Measurements from ENCODE around the gene MPLKIP.

DNA sequence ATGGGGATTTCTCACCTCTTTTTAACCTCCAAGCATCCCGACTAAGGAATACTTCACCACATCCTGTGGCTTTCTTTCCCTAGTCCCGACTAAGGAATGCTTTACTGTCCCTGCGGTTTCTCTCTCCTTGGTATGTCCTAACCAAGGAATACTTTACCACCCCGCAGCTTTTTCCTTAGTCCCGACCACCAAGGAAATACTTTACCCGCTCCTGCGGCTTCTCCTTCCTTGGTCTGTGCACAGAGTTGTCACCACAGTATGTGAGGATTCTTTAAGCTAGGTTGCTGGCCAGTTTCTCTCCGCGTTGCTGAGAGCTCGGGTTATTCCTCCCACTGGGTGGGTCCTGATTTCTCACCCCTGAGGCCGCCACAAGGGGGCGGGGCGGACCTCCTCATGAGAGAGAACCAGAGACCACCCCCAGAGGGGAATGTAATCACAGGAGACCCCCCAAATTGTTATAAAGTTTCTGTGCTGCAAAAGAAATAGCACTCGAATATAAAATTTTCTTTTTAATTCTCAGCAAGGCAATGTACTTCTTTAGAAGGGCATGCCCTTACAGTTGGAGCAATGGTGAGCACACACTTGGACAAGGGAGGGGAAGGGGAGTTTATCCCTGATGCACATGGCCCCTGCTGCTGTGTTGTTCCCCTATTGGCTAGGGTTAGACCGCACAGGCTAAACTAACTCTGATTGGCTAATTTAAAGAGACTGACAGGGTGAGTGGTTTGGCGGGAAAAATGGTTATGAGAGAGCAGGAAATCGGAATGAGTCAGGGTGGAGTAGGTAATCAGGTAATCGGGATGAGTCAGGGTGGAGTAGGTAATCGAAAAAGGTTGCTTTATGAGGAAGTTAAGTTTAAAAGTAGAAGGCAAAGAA is 13.2 kb upstream of the MPLKIP start:
- TF ChIP-seq, protein P1, sequence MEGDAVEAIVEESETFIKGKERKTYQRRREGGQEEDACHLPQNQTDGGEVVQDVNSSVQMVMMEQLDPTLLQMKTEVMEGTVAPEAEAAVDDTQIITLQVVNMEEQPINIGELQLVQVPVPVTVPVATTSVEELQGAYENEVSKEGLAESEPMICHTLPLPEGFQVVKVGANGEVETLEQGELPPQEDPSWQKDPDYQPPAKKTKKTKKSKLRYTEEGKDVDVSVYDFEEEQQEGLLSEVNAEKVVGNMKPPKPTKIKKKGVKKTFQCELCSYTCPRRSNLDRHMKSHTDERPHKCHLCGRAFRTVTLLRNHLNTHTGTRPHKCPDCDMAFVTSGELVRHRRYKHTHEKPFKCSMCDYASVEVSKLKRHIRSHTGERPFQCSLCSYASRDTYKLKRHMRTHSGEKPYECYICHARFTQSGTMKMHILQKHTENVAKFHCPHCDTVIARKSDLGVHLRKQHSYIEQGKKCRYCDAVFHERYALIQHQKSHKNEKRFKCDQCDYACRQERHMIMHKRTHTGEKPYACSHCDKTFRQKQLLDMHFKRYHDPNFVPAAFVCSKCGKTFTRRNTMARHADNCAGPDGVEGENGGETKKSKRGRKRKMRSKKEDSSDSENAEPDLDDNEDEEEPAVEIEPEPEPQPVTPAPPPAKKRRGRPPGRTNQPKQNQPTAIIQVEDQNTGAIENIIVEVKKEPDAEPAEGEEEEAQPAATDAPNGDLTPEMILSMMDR (IDR thresholded peaks at IDR 0.05), result no peak
- TF ChIP-seq KAT7 (CRISPR knock-in tag; IDR thresholded peaks at IDR 0.05; ENCODE audit: borderline replicate concordance), result no peak
- no peak for TF ChIP-seq ZNF263 (CRISPR knock-in tag; IDR thresholded peaks at IDR 0.05; ENCODE audit: low read depth)
- TF ChIP-seq ZBTB21 (CRISPR knock-in tag; IDR thresholded peaks at IDR 0.05; ENCODE audit: borderline replicate concordance), result no peak
- TF ChIP-seq MAX (CRISPR knock-in tag; IDR thresholded peaks at IDR 0.05), result no peak
- no peak for TF ChIP-seq CREB1 (CRISPR knock-in tag; IDR thresholded peaks at IDR 0.05)
- no peak for TF ChIP-seq RELA (CRISPR knock-in tag; IDR thresholded peaks at IDR 0.05; ENCODE audit: borderline replicate concordance)
- no peak for TF ChIP-seq FOXJ3 (CRISPR knock-in tag; IDR thresholded peaks at IDR 0.05; ENCODE audit: borderline replicate concordance)
- no peak; the same call in 1 of the 2 replicates for TF ChIP-seq MYBL2 (CRISPR knock-in tag; IDR thresholded peaks at IDR 0.05)
- TF ChIP-seq, protein P2, sequence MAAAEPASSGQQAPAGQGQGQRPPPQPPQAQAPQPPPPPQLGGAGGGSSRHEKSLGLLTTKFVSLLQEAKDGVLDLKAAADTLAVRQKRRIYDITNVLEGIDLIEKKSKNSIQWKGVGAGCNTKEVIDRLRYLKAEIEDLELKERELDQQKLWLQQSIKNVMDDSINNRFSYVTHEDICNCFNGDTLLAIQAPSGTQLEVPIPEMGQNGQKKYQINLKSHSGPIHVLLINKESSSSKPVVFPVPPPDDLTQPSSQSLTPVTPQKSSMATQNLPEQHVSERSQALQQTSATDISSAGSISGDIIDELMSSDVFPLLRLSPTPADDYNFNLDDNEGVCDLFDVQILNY (CRISPR knock-in tag; IDR thresholded peaks at IDR 0.05), result no peak

Data from WTC11 (cell line).